ENCODE measurements around the gene MGMT. TPM values are rescaled to one million over a fixed set of nuclear protein-coding genes. Genes with fewer than 3 reads are reported as not detected.

Gene MGMT
- total and polyA plus RNA-seq, 9 of the 15 experiments (the other 6 are each of a cell fraction or from before 2014, with no cell fraction given) = 0.03 to 0.29 (median 0.11) TPM; not detected in 4

DNA sequence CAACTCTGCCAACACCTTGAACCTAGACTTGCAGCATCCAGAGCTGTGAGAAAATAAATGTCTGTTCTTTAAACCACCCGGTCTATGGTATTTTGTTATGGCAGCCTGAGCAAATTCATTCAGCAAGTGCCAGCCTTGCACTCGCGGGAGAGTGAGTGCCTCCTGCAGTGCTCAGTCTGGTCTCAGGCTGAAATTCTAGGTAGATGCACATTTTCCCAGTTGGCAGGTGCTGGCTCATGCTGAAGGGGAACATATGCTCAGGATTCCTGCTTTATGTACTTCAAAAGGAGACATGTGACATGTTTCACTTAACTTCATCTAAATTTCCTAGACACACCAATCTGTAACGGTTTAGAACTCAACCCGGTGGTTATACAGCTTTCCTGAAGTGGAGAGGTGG is 170.8 kb downstream of the MGMT start (continued):
- TF ChIP-seq ETS1 (conservative IDR thresholded peaks at IDR 0.05; ENCODE audit: control insufficient read depth, low read depth, low read length) (no peak), CEBPZ (IDR thresholded peaks at IDR 0.05; ENCODE audit: borderline replicate concordance, low read depth, low read length) (no peak), ZC3H11A (IDR thresholded peaks at IDR 0.05; ENCODE audit: low read depth, low read length) (no peak)
- TF ChIP-seq, protein P1, sequence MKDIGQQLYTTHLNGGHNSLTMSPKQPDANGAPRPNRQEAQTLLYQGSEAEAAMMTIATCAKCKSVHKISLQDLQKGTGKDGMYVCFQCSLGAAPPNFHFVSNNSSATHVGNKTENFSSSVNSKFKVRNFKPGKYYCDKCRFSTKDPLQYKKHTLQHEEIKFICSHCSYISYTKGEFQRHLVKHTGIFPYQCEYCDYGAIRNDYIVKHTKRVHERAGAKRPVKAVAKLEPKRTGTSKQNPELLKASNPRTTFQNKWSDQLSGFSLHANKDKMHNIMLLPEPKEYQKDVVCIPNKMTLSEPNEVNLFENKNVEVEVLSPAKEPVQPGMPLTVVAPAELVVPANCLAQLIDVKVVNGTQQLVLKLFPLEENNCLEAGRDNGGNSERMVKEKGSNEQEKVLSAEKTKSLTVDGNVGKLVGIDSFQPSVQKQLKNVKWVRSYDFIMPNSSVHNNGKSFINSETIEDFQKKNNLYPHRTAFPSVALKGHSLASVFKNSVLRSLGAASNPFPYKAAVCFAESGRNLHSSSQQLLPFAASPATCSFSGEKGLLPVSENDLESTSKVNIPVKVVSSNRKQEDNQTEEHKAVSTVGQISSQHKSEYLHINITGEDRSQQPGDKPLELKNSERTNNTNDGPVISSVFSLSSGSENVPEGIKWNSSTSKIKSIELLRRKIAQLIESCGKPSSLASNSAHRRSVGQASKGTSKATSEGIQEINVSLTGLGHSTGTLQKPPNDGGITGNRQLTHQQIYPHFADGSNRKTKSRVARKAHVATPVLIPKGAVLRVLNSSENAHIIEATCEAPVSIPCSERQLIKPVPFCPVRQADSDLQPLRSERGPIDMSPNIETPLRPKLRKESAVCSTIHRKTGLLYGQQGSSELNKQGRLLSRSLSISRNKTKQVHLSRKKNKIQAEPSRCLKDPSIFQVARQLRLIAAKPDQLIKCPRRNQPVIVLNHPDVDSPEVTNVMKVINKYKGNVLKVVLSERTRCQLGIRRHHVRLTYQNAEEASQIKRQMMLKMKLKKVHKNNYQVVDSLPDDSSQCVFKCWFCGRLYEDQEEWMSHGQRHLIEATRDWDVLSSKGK (CRISPR knock-in tag; IDR thresholded peaks at IDR 0.05) = no peak

Data from K562 (cell line).